HepG2 (cell line): ENCODE measurements around the gene PTPRN. TPM values are rescaled to one million over a fixed set of nuclear protein-coding genes. Genes with fewer than 3 reads are reported as not detected.

ENCODE experiments used
- ATAC-seq: fragments of 200-7000 bp; cut with Tn5 transposase; 3 replicates; pipeline ENCODE4 v1.9.1; 2020; ENCODE audit warnings: mild to moderate bottlenecking, moderate library complexity
- BruUV-seq: library from RNA; stranded (reverse); fragments of 400-500 nt; replicated peaks from 2 replicates; lab custom pipeline; 2021; lab: Mats Ljungman, UMichigan
- CTCF ChIA-PET: fragments of 300-600 bp; formaldehyde crosslinking; extraction: SDS; loops from one replicate; lab custom pipeline; 2021; ENCODE audit warnings: low total read pairs, inconsistent platforms, low intra/inter-chr PET ratio; lab: Yijun Ruan, JAX
- POLR2A ChIA-PET: fragments of 350-600 bp; sonication (Branson Sonifier 250); formaldehyde crosslinking; loops from one replicate; lab custom pipeline; 2020; ENCODE audit warnings: antibody characterized with exemption, inconsistent platforms; lab: Yijun Ruan, JAX
- DNase-seq: peaks from one replicate; pipeline ENCODE4 v3.0.0-alpha.2; 2015; ENCODE audit warnings: low spot score
- FAIRE-seq: peaks from 3 replicates; lab custom pipeline; 2011; peaks lifted over from hg19 to GRCh38; lab: Jason Lieb, UNC
- H2AFZ ChIP-seq: one replicate; pipeline ENCODE4 v1.6.1; 2011; ENCODE audit warnings: low read length, inconsistent platforms
- H3K27ac ChIP-seq: fragments of 300-600 bp; 3 replicates; pipeline ENCODE4 v1.8.0; 2011; ENCODE audit warnings: mixed run types, mild to moderate bottlenecking, mixed read lengths, low read length, inconsistent platforms; ENCODE audit not compliant: insufficient read depth; ENCODE audit errors: extremely low read length
- H3K27me3 ChIP-seq, 2 experiments: fragments of 200-600 bp in 1 of 2; 2 replicates in 1 of 2; 3 replicates in 1 of 2; pipeline versions ENCODE4 v1.6.0 to v1.8.0; 2011; ENCODE audit warnings: low read length in 2 of 2, mild to moderate bottlenecking in 2 of 2, moderate library complexity in 2 of 2, inconsistent platforms in 1 of 2; ENCODE audit not compliant: insufficient read depth in 2 of 2, control insufficient read depth in 1 of 2
- H3K36me3 ChIP-seq, 2 experiments: fragments of 200-600 bp in 1 of 2; replicated peaks in 1 of 2; 2 replicates in 1 of 2; 3 replicates in 1 of 2; pipeline versions ENCODE4 v1.5.1 to v1.8.0; 2011; ENCODE audit warnings: low read length in 2 of 2, inconsistent platforms in 1 of 2; ENCODE audit not compliant: insufficient read depth in 2 of 2, control insufficient read depth in 1 of 2
- H3K4me1 ChIP-seq: 2 replicates; pipeline ENCODE4 v1.5.1; 2012; ENCODE audit warnings: low read length, inconsistent platforms; ENCODE audit not compliant: insufficient read depth
- H3K4me2 ChIP-seq: 2 replicates; pipeline ENCODE4 v1.6.0; 2011; ENCODE audit warnings: low read depth, low read length, inconsistent platforms
- H3K4me3 ChIP-seq, 3 experiments: fragments of 200-600 bp in 1 of 3; sonication (generic), shearing (Covaris generic) in 1 of 3; replicated peaks in 1 of 3; 2 replicates each; pipeline ENCODE4 v1.5.1; 2011 to 2016; ENCODE audit warnings: low read length in 3 of 3, inconsistent platforms in 2 of 3, low read depth in 2 of 3, mild to moderate bottlenecking in 2 of 3, control low read depth in 1 of 3, mixed read lengths in 1 of 3; ENCODE audit not compliant: insufficient read depth in 1 of 3
- H3K79me2 ChIP-seq: one replicate; pipeline ENCODE4 v1.6.1; 2011; ENCODE audit warnings: low read length, inconsistent platforms; ENCODE audit not compliant: insufficient read depth
- H3K9ac ChIP-seq: 2 replicates; pipeline ENCODE4 v1.6.0; 2011; ENCODE audit warnings: mild to moderate bottlenecking, low read depth, low read length, inconsistent platforms; ENCODE audit not compliant: insufficient read depth
- H3K9me3 ChIP-seq: 2 replicates; pipeline ENCODE4 v1.5.1; 2012; ENCODE audit warnings: mild to moderate bottlenecking, low read length
- H4K20me1 ChIP-seq: 2 replicates; pipeline ENCODE4 v1.6.0; 2011; ENCODE audit warnings: inconsistent platforms, mild to moderate bottlenecking, low read length, moderate library complexity; ENCODE audit not compliant: insufficient read depth
- MAF1 ChIP-seq: sonication (generic); formaldehyde crosslinking; IDR thresholded peaks from 2 replicates; pipeline ENCODE4 v1.5.0; 2020; ENCODE audit warnings: missing genetic modification reagents, borderline replicate concordance
- PCBP2 ChIP-seq: fragments of 200-400 bp; formaldehyde crosslinking; optimal IDR thresholded peaks from 2 replicates; pipeline ENCODE3; 2018; ENCODE audit warnings: low read length, low read depth; ENCODE audit not compliant: poor library complexity, severe bottlenecking
- SAP130 ChIP-seq: IDR thresholded peaks from 2 replicates; pipeline ENCODE4 v1.6.1; 2016; ENCODE audit warnings: low read depth
- SSRP1 ChIP-seq: IDR thresholded peaks from 2 replicates; pipeline ENCODE4 v1.6.1; 2016; ENCODE audit warnings: control low read depth
- TP53 ChIP-seq: sonication (generic); formaldehyde crosslinking; conservative IDR thresholded peaks from 2 replicates; pipeline ENCODE4 v1.4.0; 2020; ENCODE audit warnings: missing genetic modification reagents
- ZNF572 ChIP-seq: sonication (generic); formaldehyde crosslinking; IDR thresholded peaks from 2 replicates; pipeline ENCODE4 v1.5.1; 2020; ENCODE audit warnings: mild to moderate bottlenecking, missing genetic modification reagents
- ZNF746 ChIP-seq: sonication (generic); formaldehyde crosslinking; IDR thresholded peaks from 2 replicates; pipeline ENCODE4 v1.8.0; 2022; ENCODE audit warnings: mild to moderate bottlenecking, missing genetic modification reagents
- WGBS: methylation state at CpG from one replicate; pipeline ENCODE4 v1.1.6; 2017; ENCODE audit warnings: low lambda C conversion rate; 5-methylcytosine and 5-hydroxymethylcytosine counted together
- in situ Hi-C: cut with HindIII; loops from 2 replicates; pipeline ENCODE4 v1.10.0; 2017; ENCODE audit warnings: low pct_unique_long_range_greater_than_20kb; ENCODE audit not compliant: extremely low pct_ligation_motif_present
- intact Hi-C: fragments of 100-400 bp; cut with micrococcal nuclease; formaldehyde crosslinking; loops from one replicate; pipeline ENCODE4 v1.10.0; 2022; ENCODE audit not compliant: unreplicated experiment
- polyA plus RNA-seq, 8 experiments: library from polyadenylated mRNA; depleted of rRNA in 3 of 8; stranded (reverse) in 7 of 8; unstranded in 1 of 8; fragments of >200 nt; fragmentation: Illumina TruSeq in 4 of 8; extraction: Trizol in 4 of 8; gene quantifications; 2 replicates each; pipeline versions ENCODE4 v1.2.1 to v1.2.3, GENCODE V29; 2011 to 2016; ENCODE audit warnings: low read depth in 4 of 8, missing spikeins in 1 of 8, mixed read lengths in 1 of 8; ENCODE audit not compliant: insufficient read depth in 1 of 8
- total RNA-seq, 5 experiments: library from RNA; depleted of rRNA; stranded (reverse); fragments of >200 nt; fragmentation: Illumina TruSeq; extraction: Trizol; gene quantifications; 2 replicates each; pipeline ENCODE4 v1.2.3, GENCODE V29; 2016; ENCODE audit warnings: low read depth in 1 of 5
- TF ChIP-seq, protein P1 (sequence below): sonication (generic); formaldehyde crosslinking; IDR thresholded peaks from 2 replicates; pipeline ENCODE4 v1.4.0; 2020; ENCODE audit warnings: missing genetic modification reagents
- TF ChIP-seq, protein P2 (sequence below): sonication (generic); formaldehyde crosslinking; IDR thresholded peaks from 2 replicates; pipeline ENCODE4 v1.5.0; 2020; ENCODE audit warnings: mild to moderate bottlenecking, missing genetic modification reagents, moderate library complexity
- TF ChIP-seq, protein P3 (sequence below): sonication (generic); formaldehyde crosslinking; IDR thresholded peaks from 2 replicates; pipeline ENCODE4 v1.8.0; 2022; ENCODE audit warnings: mild to moderate bottlenecking, missing genetic modification reagents; ENCODE audit not compliant: insufficient replicate concordance
- TF ChIP-seq, protein P4 (sequence below): sonication (generic); formaldehyde crosslinking; IDR thresholded peaks from 2 replicates; pipeline ENCODE4 v1.5.0; 2020; ENCODE audit warnings: mild to moderate bottlenecking, missing genetic modification reagents

The PTPRN gene
- total and polyA plus RNA-seq, 2 of the 13 experiments (the other 11 are each of a cell fraction or from before 2014, with no cell fraction given): 0.26 TPM; not detected in 1

DNA sequence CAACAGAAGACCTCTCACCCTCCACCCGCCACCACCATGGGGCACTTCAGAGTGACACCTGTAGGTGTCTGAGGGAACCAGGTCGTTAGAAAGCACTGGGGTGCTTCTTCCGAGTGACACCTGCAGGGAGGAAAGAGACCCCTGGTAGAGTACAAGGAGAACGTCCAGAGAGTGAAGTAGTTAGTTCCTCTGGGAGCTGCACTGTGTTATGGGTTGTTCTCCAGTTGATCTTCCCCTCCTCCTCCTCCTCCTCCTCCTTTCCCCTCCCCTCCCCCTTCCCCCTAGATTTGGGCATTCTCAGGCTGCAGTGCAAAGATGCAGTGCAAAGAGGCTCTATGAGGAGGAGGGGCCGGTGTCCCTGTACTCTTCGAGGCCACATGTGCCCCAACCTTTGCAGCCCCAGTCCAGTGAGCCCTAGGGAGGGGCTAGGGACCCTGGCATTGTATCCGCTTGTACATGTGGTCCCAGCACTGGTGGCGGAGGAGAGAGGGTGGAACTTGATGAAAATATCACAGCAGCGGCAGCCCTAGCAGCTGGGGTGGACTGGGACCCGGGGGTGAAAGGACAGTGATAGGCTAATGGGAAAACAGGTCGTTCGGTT, 29.2 kb downstream of the PTPRN start:
- Histone ChIP-seq H4K20me1 (no peaks in the 10 kb centered on the region), H3K36me3 (peaks cover 4 to 10% of the 10 kb centered on the region in 2 experiments; a peak in 4 of 5 replicates), H3K4me3 (peak overlapping the region; percentile 59 to 77 (median 73)), H3K79me2 (no peaks in the 10 kb centered on the region), H3K4me2 (peak overlapping the region; percentile 96), H3K4me1 (peaks cover 27% of the 10 kb centered on the region), H3K27ac (peak overlapping the region; percentile 62), H3K9ac (peak overlapping the region; percentile 80), H2AFZ (no peak overlapping the region), H3K27me3 (no peaks in the 10 kb centered on the region), H3K9me3 (no peaks in the 10 kb centered on the region)
- no TSS peak for BruUV-seq
- CTCF ChIA-PET: interaction anchor here (2.8 kb wide), 1 partner anchor 18 kb away, joined by 28 read pairs; no protein-coding TSS in a partner anchor
- POLR2A ChIA-PET: interaction anchor here (1.3 to 3.3 kb wide), 9 partner anchors 10 to 103 kb away, joined by 3 to 70 read pairs (median 19); partner anchors contain the start of genes ABCB6, ANKZF1, ATG9A and CNPPD1
- WGBS: 77% methylated on average over 12 of the region's 12 CpGs
- intact Hi-C loops (loop anchor here (1.0 kb wide), 2 partner anchors 14 to 31 kb away; no protein-coding TSS in a partner anchor), in situ Hi-C loops (no loop called here)
- DNase-seq: no peak
- 0 out of 2 replicates have a peak, but pooled peaks have one; percentile 16 for TF ChIP-seq ZNF746
- TF ChIP-seq SSRP1 (CRISPR knock-in tag): 0 out of 2 replicates have a peak, but pooled peaks have one; percentile 30
- TF ChIP-seq PCBP2: peak; percentile 91
- TF ChIP-seq, protein P1, sequence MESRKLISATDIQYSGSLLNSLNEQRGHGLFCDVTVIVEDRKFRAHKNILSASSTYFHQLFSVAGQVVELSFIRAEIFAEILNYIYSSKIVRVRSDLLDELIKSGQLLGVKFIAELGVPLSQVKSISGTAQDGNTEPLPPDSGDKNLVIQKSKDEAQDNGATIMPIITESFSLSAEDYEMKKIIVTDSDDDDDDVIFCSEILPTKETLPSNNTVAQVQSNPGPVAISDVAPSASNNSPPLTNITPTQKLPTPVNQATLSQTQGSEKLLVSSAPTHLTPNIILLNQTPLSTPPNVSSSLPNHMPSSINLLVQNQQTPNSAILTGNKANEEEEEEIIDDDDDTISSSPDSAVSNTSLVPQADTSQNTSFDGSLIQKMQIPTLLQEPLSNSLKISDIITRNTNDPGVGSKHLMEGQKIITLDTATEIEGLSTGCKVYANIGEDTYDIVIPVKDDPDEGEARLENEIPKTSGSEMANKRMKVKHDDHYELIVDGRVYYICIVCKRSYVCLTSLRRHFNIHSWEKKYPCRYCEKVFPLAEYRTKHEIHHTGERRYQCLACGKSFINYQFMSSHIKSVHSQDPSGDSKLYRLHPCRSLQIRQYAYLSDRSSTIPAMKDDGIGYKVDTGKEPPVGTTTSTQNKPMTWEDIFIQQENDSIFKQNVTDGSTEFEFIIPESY: peak; percentile 100; the same call in 1 of the 2 replicates
- TF ChIP-seq, protein P2, sequence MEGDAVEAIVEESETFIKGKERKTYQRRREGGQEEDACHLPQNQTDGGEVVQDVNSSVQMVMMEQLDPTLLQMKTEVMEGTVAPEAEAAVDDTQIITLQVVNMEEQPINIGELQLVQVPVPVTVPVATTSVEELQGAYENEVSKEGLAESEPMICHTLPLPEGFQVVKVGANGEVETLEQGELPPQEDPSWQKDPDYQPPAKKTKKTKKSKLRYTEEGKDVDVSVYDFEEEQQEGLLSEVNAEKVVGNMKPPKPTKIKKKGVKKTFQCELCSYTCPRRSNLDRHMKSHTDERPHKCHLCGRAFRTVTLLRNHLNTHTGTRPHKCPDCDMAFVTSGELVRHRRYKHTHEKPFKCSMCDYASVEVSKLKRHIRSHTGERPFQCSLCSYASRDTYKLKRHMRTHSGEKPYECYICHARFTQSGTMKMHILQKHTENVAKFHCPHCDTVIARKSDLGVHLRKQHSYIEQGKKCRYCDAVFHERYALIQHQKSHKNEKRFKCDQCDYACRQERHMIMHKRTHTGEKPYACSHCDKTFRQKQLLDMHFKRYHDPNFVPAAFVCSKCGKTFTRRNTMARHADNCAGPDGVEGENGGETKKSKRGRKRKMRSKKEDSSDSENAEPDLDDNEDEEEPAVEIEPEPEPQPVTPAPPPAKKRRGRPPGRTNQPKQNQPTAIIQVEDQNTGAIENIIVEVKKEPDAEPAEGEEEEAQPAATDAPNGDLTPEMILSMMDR (CRISPR knock-in tag): peak; percentile 10; the same call in 1 of the 2 replicates
- TF ChIP-seq SAP130 (CRISPR knock-in tag): no peak
- TF ChIP-seq TP53 (CRISPR knock-in tag): no peak
- TF ChIP-seq, protein P3, sequence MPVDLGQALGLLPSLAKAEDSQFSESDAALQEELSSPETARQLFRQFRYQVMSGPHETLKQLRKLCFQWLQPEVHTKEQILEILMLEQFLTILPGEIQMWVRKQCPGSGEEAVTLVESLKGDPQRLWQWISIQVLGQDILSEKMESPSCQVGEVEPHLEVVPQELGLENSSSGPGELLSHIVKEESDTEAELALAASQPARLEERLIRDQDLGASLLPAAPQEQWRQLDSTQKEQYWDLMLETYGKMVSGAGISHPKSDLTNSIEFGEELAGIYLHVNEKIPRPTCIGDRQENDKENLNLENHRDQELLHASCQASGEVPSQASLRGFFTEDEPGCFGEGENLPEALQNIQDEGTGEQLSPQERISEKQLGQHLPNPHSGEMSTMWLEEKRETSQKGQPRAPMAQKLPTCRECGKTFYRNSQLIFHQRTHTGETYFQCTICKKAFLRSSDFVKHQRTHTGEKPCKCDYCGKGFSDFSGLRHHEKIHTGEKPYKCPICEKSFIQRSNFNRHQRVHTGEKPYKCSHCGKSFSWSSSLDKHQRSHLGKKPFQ (CRISPR knock-in tag): peak; percentile 9
- TF ChIP-seq MAF1 (CRISPR knock-in tag): no peak
- TF ChIP-seq, protein P4, sequence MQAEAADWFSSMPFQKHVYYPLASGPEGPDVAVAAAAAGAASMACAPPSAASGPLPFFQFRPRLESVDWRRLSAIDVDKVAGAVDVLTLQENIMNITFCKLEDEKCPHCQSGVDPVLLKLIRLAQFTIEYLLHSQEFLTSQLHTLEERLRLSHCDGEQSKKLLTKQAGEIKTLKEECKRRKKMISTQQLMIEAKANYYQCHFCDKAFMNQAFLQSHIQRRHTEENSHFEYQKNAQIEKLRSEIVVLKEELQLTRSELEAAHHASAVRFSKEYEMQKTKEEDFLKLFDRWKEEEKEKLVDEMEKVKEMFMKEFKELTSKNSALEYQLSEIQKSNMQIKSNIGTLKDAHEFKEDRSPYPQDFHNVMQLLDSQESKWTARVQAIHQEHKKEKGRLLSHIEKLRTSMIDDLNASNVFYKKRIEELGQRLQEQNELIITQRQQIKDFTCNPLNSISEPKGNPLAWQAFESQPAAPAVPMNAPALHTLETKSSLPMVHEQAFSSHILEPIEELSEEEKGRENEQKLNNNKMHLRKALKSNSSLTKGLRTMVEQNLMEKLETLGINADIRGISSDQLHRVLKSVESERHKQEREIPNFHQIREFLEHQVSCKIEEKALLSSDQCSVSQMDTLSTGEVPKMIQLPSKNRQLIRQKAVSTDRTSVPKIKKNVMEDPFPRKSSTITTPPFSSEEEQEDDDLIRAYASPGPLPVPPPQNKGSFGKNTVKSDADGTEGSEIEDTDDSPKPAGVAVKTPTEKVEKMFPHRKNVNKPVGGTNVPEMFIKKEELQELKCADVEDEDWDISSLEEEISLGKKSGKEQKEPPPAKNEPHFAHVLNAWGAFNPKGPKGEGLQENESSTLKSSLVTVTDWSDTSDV (CRISPR knock-in tag): peak; percentile 59; the same call in 1 of the 2 replicates
- 0 out of 2 replicates have a peak, but pooled peaks have one; percentile 57 for TF ChIP-seq ZNF572 (CRISPR knock-in tag)
- FAIRE-seq: no peak
- ATAC-seq: peak; percentile 8
